GM08714 (cell line): Measurements from ENCODE around the gene UST.
"Not testable (repeated sequence)": the region's sequence is repeated elsewhere in the genome, so short reads cannot be mapped to it uniquely, and the experiment has no call there.

ENCODE experiments used
- H3K4me3 ChIP-seq: fragments of 200-500 bp; sonication (Bioruptor generic); 2 replicates; pipeline ENCODE4 v1.5.1; 2014; ENCODE audit warnings: mild to moderate bottlenecking, low read length, inconsistent platforms
- ZNF274 ChIP-seq: IDR thresholded peaks from 2 replicates; pipeline ENCODE4 v1.6.1; 2012; ENCODE audit warnings: mild to moderate bottlenecking, low read depth, low read length

The UST gene

DNA sequence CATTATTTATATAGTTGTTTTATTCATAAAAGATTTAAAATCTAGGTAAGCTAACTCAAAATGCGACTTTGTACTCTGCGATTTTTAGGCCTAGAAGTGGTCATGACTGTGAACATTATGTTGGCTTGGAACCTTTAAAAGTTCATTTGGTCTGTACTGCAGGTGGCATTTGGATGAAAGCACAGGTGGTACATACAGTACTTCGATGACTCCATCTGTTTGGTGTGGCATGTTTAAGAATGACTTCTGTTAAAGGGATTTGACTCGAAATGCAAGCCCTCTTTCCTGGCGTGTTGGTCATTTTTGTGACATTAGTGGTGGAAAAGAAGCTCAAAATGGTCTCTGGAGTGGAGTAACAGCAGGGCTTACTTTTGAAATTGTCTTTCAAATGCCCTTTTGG lies 118.1 kb downstream of the UST start:
- TF ChIP-seq ZNF274, result no peak
- no peak overlapping the region for H3K4me3 ChIP-seq

DNA sequence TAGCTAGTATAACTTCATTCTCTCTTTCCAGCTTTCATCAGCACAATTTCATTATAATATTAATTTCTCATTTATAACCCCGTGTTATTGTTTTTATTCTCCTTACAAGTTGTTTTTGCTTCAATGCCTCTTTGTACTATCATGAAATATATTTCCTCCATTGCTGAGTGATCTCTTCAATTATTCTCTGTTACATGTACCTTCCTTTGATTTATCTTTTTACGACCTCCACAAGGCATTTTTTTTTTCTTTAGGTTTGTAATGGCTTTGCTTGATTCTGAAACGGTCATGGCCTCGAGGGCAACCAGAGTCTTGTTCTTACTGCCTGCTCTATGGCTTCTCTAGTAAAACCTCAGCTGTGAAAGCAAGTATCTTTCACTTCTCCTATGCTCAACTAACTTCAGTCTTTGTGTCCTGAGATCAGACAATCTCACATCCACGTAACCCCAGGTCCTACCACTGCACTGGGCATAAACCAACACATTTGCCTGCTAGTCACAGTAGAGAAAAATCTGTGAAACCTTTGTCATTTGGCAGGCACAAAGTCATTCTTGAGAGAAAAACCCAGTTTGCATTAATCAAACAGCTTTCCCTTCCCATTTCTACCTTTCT lies 119.9 kb downstream of the UST start:
- H3K4me3 ChIP-seq, result no peak overlapping the region
- no peak for TF ChIP-seq ZNF274

DNA sequence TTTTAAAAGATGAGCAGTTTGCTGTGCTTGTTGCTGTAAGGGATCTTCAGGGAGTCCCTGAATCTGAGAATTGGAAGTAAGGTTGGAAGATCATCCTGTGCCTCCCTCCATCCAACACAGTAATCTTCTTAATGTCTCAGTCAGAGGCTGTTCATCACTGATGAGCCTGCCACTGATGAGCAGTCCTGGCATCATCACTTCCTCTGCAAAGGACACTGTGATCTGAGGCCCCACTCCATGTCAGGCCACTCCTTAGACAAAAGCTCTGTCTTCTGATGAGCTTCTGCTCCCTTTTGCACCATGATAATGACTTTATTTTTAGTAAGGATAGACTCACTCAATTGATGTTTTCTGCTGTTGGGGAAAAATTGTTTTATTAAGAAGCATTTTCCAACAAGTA lies 121.0 kb downstream of the UST start:
- no peak for TF ChIP-seq ZNF274
- no peak overlapping the region for H3K4me3 ChIP-seq

GRCh38 chr6:148868314-148868713 lies 121.5 kb downstream of the UST start:
- TF ChIP-seq ZNF274, result no peak
- H3K4me3 ChIP-seq, result no peak overlapping the region

GRCh38 chr6:148868901-148869300 lies 122.1 kb downstream of the UST start:
- no peak overlapping the region for H3K4me3 ChIP-seq
- TF ChIP-seq ZNF274, result no peak

DNA sequence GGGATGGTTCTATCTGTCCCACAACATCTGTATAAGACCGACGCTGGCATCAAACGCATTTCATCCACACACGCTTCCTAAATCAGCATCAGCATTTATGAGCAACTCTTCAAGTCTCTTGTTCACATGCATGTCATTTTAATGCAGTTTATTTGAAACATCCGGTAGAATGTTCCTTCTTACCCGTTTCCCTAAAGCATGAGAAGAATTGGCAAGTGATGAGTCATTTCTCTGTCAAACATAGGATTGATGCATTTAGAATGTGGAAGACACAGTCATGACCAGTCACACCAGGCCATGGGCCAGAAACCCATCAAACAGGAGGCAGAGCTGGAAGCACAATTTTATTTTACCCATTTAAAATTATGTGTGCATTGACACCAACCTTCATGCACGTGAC lies 122.8 kb downstream of the UST start:
- H3K4me3 ChIP-seq, result no peak overlapping the region
- no peak for TF ChIP-seq ZNF274

- no peak for TF ChIP-seq ZNF274
- no peak overlapping the region for H3K4me3 ChIP-seq
Measured at GRCh38 chr6:148873154-148873553, 126.3 kb downstream of the UST start.

- no peak for TF ChIP-seq ZNF274
- H3K4me3 ChIP-seq, result no peak overlapping the region
Measured at GRCh38 chr6:148873868-148874267, 127.0 kb downstream of the UST start.

DNA sequence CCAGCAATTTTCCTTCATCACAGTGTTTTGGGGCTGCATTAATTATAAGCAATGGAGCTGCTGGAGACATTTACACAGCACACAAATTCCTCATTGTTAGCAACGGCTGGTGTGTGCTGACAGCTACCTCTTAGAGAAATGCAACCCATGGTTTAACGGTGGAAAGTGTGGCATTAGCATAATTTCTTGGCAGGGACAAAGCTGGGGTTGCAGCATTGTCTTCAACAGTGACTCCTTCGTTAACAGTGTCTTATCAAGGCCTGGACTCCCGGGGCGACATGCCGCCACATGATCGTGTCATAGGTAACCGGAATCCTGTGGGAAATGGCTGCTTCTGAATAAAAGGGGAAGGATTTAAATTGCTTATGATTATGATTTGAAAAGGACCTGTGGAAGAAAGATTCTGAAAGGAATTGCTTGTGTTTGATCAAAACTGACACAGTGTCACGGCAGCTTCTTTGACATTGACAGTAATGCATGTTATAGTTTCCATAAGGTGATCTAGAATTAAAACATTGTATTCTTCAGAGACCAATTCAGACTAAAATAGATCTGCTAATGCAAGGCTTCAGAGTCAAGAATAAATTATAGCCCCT lies 128.0 kb downstream of the UST start:
- no peak for TF ChIP-seq ZNF274
- no peak overlapping the region for H3K4me3 ChIP-seq

GRCh38 chr6:148878683-148879082 lies 131.9 kb downstream of the UST start:
- no peak overlapping the region for H3K4me3 ChIP-seq
- no peak for TF ChIP-seq ZNF274

- H3K4me3 ChIP-seq, result not testable (repeated sequence)
Measured at GRCh38 chr6:148880742-148881141, 133.9 kb downstream of the UST start.

DNA sequence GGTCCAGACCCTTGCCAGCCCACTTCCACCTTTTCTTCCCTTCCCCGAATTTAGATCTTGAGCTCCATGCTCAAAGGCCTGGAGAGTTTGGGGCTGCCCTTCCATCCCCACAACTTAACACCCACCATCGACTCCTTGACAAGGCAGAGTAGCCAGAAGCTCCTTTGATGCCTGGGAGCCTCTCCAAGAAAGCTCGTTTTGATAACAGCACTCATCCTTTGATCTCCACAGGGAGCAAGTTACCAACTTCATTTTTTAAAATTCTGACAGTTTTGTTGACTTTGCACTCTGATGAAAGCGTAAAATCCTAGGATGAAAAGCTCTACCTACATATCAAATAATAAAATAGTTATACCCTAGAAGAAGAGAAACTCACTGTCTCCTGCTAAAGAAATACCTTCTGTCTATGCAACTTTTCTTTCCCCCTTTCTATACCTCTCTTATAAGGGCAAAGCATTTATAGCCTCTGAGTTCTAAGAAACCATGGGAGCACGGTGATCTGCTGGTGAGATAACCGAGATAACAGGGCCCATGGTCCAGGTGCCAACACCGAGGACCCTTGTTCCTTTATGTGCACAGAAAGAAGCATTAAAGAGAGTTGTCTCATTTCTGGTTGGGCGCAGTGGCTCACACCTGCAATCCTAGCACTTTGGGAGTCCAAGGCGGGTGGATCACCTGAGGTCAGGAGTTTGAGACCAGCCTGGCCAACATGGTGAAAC lies 134.9 kb downstream of the UST start:
- no peak overlapping the region for H3K4me3 ChIP-seq
- TF ChIP-seq ZNF274, result no peak

- no peak overlapping the region for H3K4me3 ChIP-seq
Measured at GRCh38 chr6:148883270-148883669, 136.4 kb downstream of the UST start.

DNA sequence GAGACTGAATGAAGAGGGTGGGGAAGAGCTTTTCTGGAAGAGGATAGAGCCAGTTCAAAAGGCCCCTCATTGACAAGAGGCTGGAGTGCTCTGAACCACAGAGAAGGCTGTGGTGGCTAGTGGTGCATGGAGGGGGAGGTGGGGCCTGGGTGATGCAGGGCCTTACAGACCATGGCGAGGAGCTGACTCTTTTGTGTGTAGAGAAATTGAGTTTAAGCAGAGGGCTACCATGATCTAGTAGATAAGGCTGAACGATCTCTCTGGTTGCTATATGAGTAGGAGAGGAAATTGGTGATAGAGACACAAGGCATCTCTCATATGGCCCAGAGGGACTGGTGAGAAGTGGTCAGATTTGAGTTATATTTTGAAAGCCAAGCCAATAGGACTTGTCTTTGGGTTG lies 137.6 kb downstream of the UST start:
- no peak for TF ChIP-seq ZNF274
- no peak overlapping the region for H3K4me3 ChIP-seq

More at GRCh38 chr6:148883270-148883669, 136.4 kb downstream of the UST start:
- no peak for TF ChIP-seq ZNF274

DNA sequence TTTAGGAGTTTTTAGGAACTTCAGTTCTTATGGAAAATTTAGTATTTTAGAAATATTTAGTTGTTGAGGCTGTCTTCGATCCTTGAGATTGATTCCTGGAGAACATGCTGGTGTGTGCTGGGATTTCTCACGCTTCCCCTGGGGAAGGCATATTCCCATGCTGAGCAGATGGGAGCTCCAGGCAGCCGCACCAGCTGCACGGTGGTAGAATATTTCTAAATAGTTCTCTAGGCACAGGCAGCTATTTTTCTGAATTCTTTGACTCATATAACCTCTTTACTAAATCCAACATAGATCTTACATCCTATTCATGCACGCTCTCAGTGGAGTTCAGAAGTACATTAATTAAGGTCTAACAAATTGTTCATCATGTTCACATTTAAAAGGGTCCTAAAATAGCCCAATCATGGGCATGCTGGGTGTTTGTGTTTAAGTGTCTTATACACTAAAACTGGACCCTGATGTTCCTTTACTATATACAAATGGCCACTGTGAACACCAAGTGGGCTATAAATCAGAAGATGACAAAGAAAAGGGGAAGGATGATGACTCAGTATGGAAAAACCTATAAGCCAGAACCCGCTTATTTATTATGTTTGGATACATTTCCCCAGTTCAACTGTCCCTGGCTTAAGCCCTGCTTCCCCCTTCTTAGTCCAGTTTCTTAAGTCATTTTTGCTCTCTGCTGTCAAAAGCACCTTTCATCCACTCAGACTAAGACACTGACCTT lies 138.5 kb downstream of the UST start:
- no peak overlapping the region for H3K4me3 ChIP-seq
- no peak for TF ChIP-seq ZNF274
